ENCODE data around the gene SHISA6. TPM values are rescaled to one million over a fixed set of nuclear protein-coding genes. Genes with fewer than 3 reads are reported as not detected.

SHISA6 gene
- total and polyA plus RNA-seq, 2 donors (not counting 1 experiment from before 2014, with no cell fraction given), result not detected

DNA sequence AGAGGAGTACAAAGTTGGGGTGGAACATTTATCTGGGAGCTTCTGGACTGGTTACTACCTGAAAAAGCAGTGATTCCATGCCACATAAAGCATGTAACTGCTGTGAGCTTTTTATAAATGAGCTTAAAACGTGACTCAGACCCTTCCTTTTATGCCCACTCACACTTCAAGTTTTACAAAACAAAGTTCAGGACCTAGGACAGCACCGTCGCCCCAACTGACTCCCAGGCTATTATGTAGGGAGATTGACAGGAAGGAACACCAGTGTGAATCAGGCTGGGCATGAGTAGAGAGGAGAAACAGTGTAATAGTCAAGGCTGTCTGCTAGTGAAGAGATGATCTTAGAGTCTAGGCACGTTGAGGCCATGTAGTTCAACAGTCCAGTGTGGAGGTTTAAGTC, 265.6 kb downstream of the SHISA6 start:
- no peak overlapping the region for H3K9ac ChIP-seq (ENCODE audit: low read length)
- no peaks in the 10 kb centered on the region for H4K20me1 ChIP-seq (ENCODE audit: control insufficient read depth, insufficient read depth, low read length, poor library complexity, severe bottlenecking)
- WGBS (ENCODE audit: insufficient coverage), result no CpG with 5 or more reads among the region's 4 CpGs
- Mint-ChIP-seq H3K4me3 (no peak overlapping the region), H3K27ac (no peak overlapping the region), H3K27me3 (no peaks in the 10 kb centered on the region), H3K9me3 (ENCODE audit: insufficient read depth) (peaks cover 7% of the 10 kb centered on the region), H3K4me1 (no peaks in the 10 kb centered on the region)
- no peaks in the 10 kb centered on the region for H3K79me2 ChIP-seq (ENCODE audit: control insufficient read depth, insufficient read depth, low read length)
- POLR2A ChIA-PET, result no interaction called here
- H3K4me3 ChIP-seq (ENCODE audit: control extremely low read depth in 1 of 5, extremely low read depth in 1 of 5, insufficient read depth in 1 of 5, low read depth in 2 of 5, low read length in 4 of 5), result no peak overlapping the region
- DNase-seq (no peak), ATAC-seq (ENCODE audit: low read depth) (no peak)
- H2AFZ ChIP-seq (ENCODE audit: insufficient read depth, low read depth, low read length, poor library complexity, severe bottlenecking), result no peak overlapping the region
- no peak overlapping the region for H3K4me2 ChIP-seq (replicated peaks; ENCODE audit: low read depth, low read length, poor library complexity, severe bottlenecking)
- no peak overlapping the region for H3K27ac ChIP-seq (ENCODE audit: low read length in 2 of 2)
- intact Hi-C loops (cut with micrococcal nuclease), result no loop called here
- H3K9me3 ChIP-seq (ENCODE audit: control extremely low read depth in 1 of 3, control insufficient read depth in 2 of 3, insufficient read depth in 1 of 3, low read length in 2 of 3), result peaks cover 0 to 4% (median 0%) of the 10 kb centered on the region in 3 donors
- TF ChIP-seq, protein P1, sequence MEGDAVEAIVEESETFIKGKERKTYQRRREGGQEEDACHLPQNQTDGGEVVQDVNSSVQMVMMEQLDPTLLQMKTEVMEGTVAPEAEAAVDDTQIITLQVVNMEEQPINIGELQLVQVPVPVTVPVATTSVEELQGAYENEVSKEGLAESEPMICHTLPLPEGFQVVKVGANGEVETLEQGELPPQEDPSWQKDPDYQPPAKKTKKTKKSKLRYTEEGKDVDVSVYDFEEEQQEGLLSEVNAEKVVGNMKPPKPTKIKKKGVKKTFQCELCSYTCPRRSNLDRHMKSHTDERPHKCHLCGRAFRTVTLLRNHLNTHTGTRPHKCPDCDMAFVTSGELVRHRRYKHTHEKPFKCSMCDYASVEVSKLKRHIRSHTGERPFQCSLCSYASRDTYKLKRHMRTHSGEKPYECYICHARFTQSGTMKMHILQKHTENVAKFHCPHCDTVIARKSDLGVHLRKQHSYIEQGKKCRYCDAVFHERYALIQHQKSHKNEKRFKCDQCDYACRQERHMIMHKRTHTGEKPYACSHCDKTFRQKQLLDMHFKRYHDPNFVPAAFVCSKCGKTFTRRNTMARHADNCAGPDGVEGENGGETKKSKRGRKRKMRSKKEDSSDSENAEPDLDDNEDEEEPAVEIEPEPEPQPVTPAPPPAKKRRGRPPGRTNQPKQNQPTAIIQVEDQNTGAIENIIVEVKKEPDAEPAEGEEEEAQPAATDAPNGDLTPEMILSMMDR (IDR thresholded peaks at IDR 0.05), result no peak
- no peak for TF ChIP-seq EZH2 (IDR thresholded peaks at IDR 0.05; ENCODE audit: borderline replicate concordance, insufficient read depth, low read depth, low read length, poor library complexity, severe bottlenecking)
- H3K27me3 ChIP-seq (replicated peaks in 1 of 4; ENCODE audit: control extremely low read depth in 1 of 4, control insufficient read depth in 3 of 4, insufficient read depth in 4 of 4, low read length in 3 of 4), result no peaks in the 10 kb centered on the region
- CTCF ChIA-PET, result no interaction called here
- H3K36me3 ChIP-seq (replicated peaks in 1 of 2; ENCODE audit: control extremely low read depth in 1 of 2, control insufficient read depth in 1 of 2, extremely low read depth in 1 of 2, insufficient read depth in 2 of 2, low read length in 1 of 2), result no peaks in the 10 kb centered on the region
- no peaks in the 10 kb centered on the region for H3K4me1 ChIP-seq (ENCODE audit: control insufficient read depth in 2 of 2, insufficient read depth in 2 of 2, low read length in 2 of 2)

DNA sequence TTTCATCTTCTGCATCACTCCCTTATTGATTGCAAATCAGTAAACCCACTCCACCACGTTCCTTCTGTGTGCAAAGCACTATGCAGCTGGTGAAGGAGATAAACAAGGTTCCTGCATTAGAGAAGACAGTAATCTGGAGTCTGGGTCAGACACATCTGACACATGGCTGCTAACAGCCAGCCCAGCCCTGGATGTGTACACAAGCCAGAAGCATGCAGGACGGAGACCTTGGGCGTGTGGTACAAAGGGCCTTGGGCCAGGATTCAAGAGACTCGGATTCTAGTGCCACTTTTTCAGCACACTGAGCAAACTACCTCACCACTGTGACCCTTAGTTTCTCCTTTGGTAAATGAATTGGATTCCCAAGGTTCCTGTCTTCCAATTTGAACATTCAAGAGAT, 270.7 kb downstream of the SHISA6 start:
- Histone ChIP-seq H4K20me1 (ENCODE audit: control insufficient read depth, insufficient read depth, low read length, poor library complexity, severe bottlenecking) (no peaks in the 10 kb centered on the region), H3K79me2 (ENCODE audit: control insufficient read depth, insufficient read depth, low read length) (no peaks in the 10 kb centered on the region), H3K4me3 (ENCODE audit: control extremely low read depth in 1 of 5, extremely low read depth in 1 of 5, insufficient read depth in 1 of 5, low read depth in 2 of 5, low read length in 4 of 5) (no peak overlapping the region), H3K9ac (ENCODE audit: low read length) (no peak overlapping the region), H3K27ac (ENCODE audit: low read length in 2 of 2) (no peak overlapping the region), H3K4me2 (replicated peaks; ENCODE audit: low read depth, low read length, poor library complexity, severe bottlenecking) (no peak overlapping the region), H3K27me3 (replicated peaks in 1 of 4; ENCODE audit: control extremely low read depth in 1 of 4, control insufficient read depth in 3 of 4, insufficient read depth in 4 of 4, low read length in 3 of 4) (no peaks in the 10 kb centered on the region), H3K9me3 (ENCODE audit: control extremely low read depth in 1 of 3, control insufficient read depth in 2 of 3, insufficient read depth in 1 of 3, low read length in 2 of 3) (peaks cover 0 to 3% (median 0%) of the 10 kb centered on the region in 3 donors), H3K36me3 (replicated peaks in 1 of 2; ENCODE audit: control extremely low read depth in 1 of 2, control insufficient read depth in 1 of 2, extremely low read depth in 1 of 2, insufficient read depth in 2 of 2, low read length in 1 of 2) (no peaks in the 10 kb centered on the region), H3K4me1 (ENCODE audit: control insufficient read depth in 2 of 2, insufficient read depth in 2 of 2, low read length in 2 of 2) (no peaks in the 10 kb centered on the region), H2AFZ (ENCODE audit: insufficient read depth, low read depth, low read length, poor library complexity, severe bottlenecking) (no peak overlapping the region)
- Mint-ChIP-seq H3K9me3 (ENCODE audit: insufficient read depth) (peaks cover 7% of the 10 kb centered on the region), H3K4me1 (no peaks in the 10 kb centered on the region), H3K27ac (no peak overlapping the region), H3K4me3 (no peak overlapping the region), H3K27me3 (no peaks in the 10 kb centered on the region)
- 67% methylated on average over 3 of the region's 4 CpGs for WGBS (ENCODE audit: insufficient coverage)
- no peak for DNase-seq
- TF ChIP-seq, protein P1 (IDR thresholded peaks at IDR 0.05), result no peak
- TF ChIP-seq EZH2 (IDR thresholded peaks at IDR 0.05; ENCODE audit: borderline replicate concordance, insufficient read depth, low read depth, low read length, poor library complexity, severe bottlenecking), result no peak
- intact Hi-C loops (cut with micrococcal nuclease), result no loop called here
- no peak for ATAC-seq (ENCODE audit: low read depth)
- ChIA-PET POLR2A (no interaction called here), CTCF (no interaction called here)

All from B cell (primary cell).